GM13976 (cell line): ENCODE results near the gene DUSP22.

Experiments
- DNase-seq: peaks from one replicate; pipeline ENCODE4 v3.0.0; 2012; ENCODE audit warnings: low spot score
- CTCF ChIP-seq: IDR thresholded peaks from 2 replicates; pipeline ENCODE4 v1.5.1; 2012; ENCODE audit warnings: borderline replicate concordance, mild to moderate bottlenecking; ENCODE audit not compliant: insufficient read depth; ENCODE audit errors: extremely low read depth, missing control alignments, control extremely low read depth
- in situ Hi-C: fragments of 300-500 bp; cut with MboI; formaldehyde crosslinking; loops from one replicate; pipeline ENCODE4 v1.12.0; 2022; ENCODE audit warnings: low sequenced_read_pairs, mixed read lengths, inconsistent platforms; ENCODE audit not compliant: unreplicated experiment

DUSP22 gene

GRCh38 chr6:290111-290922 is 2.0 kb upstream of the DUSP22 start:
- peak; percentile 44 for DNase-seq
- in situ Hi-C loops: no loop called here
- no peak for TF ChIP-seq CTCF

- no peak for TF ChIP-seq CTCF
- in situ Hi-C loops: no loop called here
- peak; percentile 50 for DNase-seq
Measured at GRCh38 chr6:291204-291696, 1.0 kb upstream of the DUSP22 start.

GRCh38 chr6:292506-293192 is 362 bp downstream of the DUSP22 start:
- TF ChIP-seq CTCF: no peak
- peak; percentile 85 for DNase-seq
- in situ Hi-C loops: no loop called here

- TF ChIP-seq CTCF: no peak
- no peak for DNase-seq
- in situ Hi-C loops: no loop called here
Measured at GRCh38 chr6:293193-294174, 1.2 kb downstream of the DUSP22 start.

DNA sequence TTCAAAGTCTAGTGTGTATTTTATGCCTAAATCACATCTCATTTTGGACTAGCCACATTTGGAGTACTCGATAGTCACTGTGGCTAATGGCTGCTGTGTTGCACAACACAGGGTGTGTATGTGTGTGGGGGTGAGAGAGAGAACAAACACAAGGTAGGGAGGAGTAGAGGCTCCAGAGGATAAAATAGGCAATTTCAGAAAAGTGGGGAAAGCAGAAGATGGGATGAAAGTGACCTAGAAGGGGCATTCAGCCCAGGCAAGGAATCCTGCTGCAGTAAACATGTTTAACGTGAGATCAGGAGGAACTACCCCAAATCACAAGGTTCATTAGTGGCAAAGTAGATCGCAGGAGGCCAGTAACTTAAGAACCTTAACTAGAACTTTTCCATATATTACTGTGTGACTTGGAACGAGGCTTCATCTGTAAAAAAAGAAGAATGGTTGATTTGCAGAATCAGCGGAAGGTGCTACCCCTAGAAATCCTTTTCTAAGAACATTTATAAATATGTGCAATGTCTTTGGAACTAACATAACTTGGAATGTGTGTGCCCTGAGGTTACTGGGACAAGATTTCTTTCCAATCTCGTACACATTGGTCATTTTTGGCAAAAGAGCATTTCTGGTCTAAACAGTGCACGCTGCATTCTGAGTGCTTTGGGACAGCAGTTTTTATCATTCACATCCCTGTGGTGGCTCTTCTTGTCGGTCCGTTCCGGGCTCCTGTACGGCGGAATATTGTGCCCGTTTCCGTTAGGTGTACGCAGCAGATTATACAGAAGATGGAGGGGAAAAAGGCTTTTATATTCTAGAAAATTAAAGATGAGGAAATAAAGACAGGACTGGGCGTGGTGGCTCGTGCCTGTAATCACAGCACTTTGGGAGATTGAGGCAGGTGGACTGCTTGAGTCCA is 2.6 kb downstream of the DUSP22 start:
- TF ChIP-seq CTCF: no peak
- in situ Hi-C loops: no loop called here
- DNase-seq: no peak
